HepG2 (cell line): ENCODE results near the gene MUTYH. TPM values are rescaled to one million over a fixed set of nuclear protein-coding genes. Genes with fewer than 3 reads are reported as not detected.
A peak's percentile ranks its signal among the peaks of the same experiment; 100 is the strongest.

Experiments used
- BRD4 ChIP-seq: sonication (generic); formaldehyde crosslinking; IDR thresholded peaks from 2 replicates; pipeline ENCODE4 v1.4.0; 2020; ENCODE audit warnings: missing genetic modification reagents
- E2F5 ChIP-seq: sonication (generic); formaldehyde crosslinking; conservative IDR thresholded peaks from 2 replicates; pipeline ENCODE4 v1.4.0; 2020; ENCODE audit warnings: missing genetic modification reagents
- ELF3 ChIP-seq: IDR thresholded peaks from 2 replicates; pipeline ENCODE4 v1.6.1; 2016; ENCODE audit warnings: missing genetic modification reagents, missing compliant biosample characterization
- FOXC1 ChIP-seq: sonication (generic); formaldehyde crosslinking; IDR thresholded peaks from 2 replicates; pipeline ENCODE4 v1.8.0; 2022; ENCODE audit warnings: mild to moderate bottlenecking, missing genetic modification reagents, borderline replicate concordance
- IKZF1 ChIP-seq: fragments of 450-650 bp; IDR thresholded peaks from 2 replicates; pipeline ENCODE4 v1.7.1; 2016
- LRRFIP1 ChIP-seq: sonication (generic); formaldehyde crosslinking; conservative IDR thresholded peaks from 2 replicates; pipeline ENCODE4 v1.4.0; 2020; ENCODE audit warnings: missing genetic modification reagents
- PRDM15 ChIP-seq: sonication (generic); formaldehyde crosslinking; IDR thresholded peaks from 2 replicates; pipeline ENCODE4 v1.4.0; 2020; ENCODE audit warnings: missing genetic modification reagents
- STAT6 ChIP-seq: sonication (generic); formaldehyde crosslinking; IDR thresholded peaks from 2 replicates; pipeline ENCODE4 v1.4.0; 2020; ENCODE audit warnings: missing genetic modification reagents, mild to moderate bottlenecking, borderline replicate concordance
- TEAD2 ChIP-seq: sonication (generic); formaldehyde crosslinking; IDR thresholded peaks from 2 replicates; pipeline ENCODE4 v1.9.0; 2021; ENCODE audit warnings: missing genetic modification reagents
- ZNF281 ChIP-seq: sonication (generic); formaldehyde crosslinking; IDR thresholded peaks from 2 replicates; pipeline ENCODE4 v1.4.0; 2020; ENCODE audit warnings: missing genetic modification reagents, borderline replicate concordance
- ZNF3 ChIP-seq: IDR thresholded peaks from 2 replicates; pipeline ENCODE4 v1.7.0; 2017; ENCODE audit warnings: inconsistent platforms
- ZNF337 ChIP-seq: sonication (generic); formaldehyde crosslinking; IDR thresholded peaks from 2 replicates; pipeline ENCODE4 v1.5.1; 2020; ENCODE audit warnings: missing genetic modification reagents, low read depth, mild to moderate bottlenecking, borderline replicate concordance
- ZNF33B ChIP-seq: sonication (generic); formaldehyde crosslinking; IDR thresholded peaks from 2 replicates; pipeline ENCODE4 v1.5.1; 2020; ENCODE audit warnings: mild to moderate bottlenecking, missing genetic modification reagents
- ZNF563 ChIP-seq: sonication (generic); formaldehyde crosslinking; IDR thresholded peaks from 2 replicates; pipeline ENCODE4 v1.8.0; 2022; ENCODE audit warnings: mild to moderate bottlenecking, moderate library complexity, missing genetic modification reagents
- ZSCAN22 ChIP-seq: sonication (generic); formaldehyde crosslinking; IDR thresholded peaks from 2 replicates; pipeline ENCODE4 v1.4.0; 2020; ENCODE audit warnings: mild to moderate bottlenecking, missing genetic modification reagents
- polyA plus RNA-seq, 8 experiments: library from polyadenylated mRNA; depleted of rRNA in 3 of 8; stranded (reverse) in 7 of 8; unstranded in 1 of 8; fragments of >200 nt; fragmentation: Illumina TruSeq in 4 of 8; extraction: Trizol in 4 of 8; gene quantifications; 2 replicates each; pipeline versions ENCODE4 v1.2.1 to v1.2.3, GENCODE V29; 2011 to 2016; ENCODE audit warnings: low read depth in 4 of 8, missing spikeins in 1 of 8, mixed read lengths in 1 of 8; ENCODE audit not compliant: insufficient read depth in 1 of 8
- total RNA-seq, 5 experiments: library from RNA; depleted of rRNA; stranded (reverse); fragments of >200 nt; fragmentation: Illumina TruSeq; extraction: Trizol; gene quantifications; 2 replicates each; pipeline ENCODE4 v1.2.3, GENCODE V29; 2016; ENCODE audit warnings: low read depth in 1 of 5

MUTYH gene
- total and polyA plus RNA-seq, 2 of the 13 experiments (the other 11 are each of a cell fraction or from before 2014, with no cell fraction given) = 16.3 to 17.1 TPM

GRCh38 chr1:45339789-45340558, at the start of gene MUTYH, which contains the start of gene TOE1 (continued):
- TF ChIP-seq ZNF281 (CRISPR knock-in tag) = no peak
- TF ChIP-seq LRRFIP1 (CRISPR knock-in tag) = no peak
- TF ChIP-seq PRDM15 = no peak
- no peak; the same call in 1 of the 2 replicates for TF ChIP-seq STAT6
- TF ChIP-seq ZNF33B = peak; percentile 91; the same call in 1 of the 2 replicates
- TF ChIP-seq IKZF1 = no peak
- no peak; the same call in 1 of the 2 replicates for TF ChIP-seq TEAD2 (CRISPR knock-in tag)
- peak; percentile 83 for TF ChIP-seq FOXC1
- TF ChIP-seq ZNF563 = 0 out of 2 replicates have a peak, but pooled peaks have one; percentile 59
- TF ChIP-seq ZNF337 (CRISPR knock-in tag) = peak; percentile 86; the same call in 1 of the 2 replicates
- TF ChIP-seq ZSCAN22 = no peak
- peak; percentile 78; the same call in 1 of the 2 replicates for TF ChIP-seq E2F5 (CRISPR knock-in tag)
- 0 out of 2 replicates have a peak, but pooled peaks have one; percentile 8 for TF ChIP-seq ZNF3 (CRISPR knock-in tag)
- TF ChIP-seq BRD4 (CRISPR knock-in tag) = no peak
- TF ChIP-seq ELF3 = peak; percentile 42; the same call in 1 of the 2 replicates
